ENCODE measurements around the gene NECTIN3.

NECTIN3 gene

DNA sequence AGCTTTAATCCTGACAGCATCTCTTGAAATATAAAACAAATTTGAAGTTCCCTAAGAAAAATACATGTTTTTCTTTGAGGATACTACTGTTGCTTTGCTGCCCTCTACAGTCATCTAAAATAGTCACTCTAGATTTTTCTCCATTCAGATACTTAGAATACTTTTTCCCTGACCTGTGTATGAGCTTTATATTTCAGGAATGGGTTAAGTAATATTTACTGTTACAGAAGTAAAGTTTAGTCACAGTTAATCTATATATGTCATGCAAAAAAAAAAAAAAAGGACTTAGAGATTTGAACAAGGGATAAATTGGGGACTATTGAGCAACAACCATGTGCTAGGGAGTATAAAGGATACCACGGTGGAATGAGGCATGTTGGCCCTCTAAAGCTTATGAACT lies 8.8 kb downstream of the NECTIN3 start:
- 29% methylated on average over 1 of the region's 1 CpG for WGBS
- Histone ChIP-seq H2BK12ac (ENCODE audit: low read length in 2 of 2) (no peak overlapping the region), H4K8ac (ENCODE audit: low read length) (no peak overlapping the region)

DNA sequence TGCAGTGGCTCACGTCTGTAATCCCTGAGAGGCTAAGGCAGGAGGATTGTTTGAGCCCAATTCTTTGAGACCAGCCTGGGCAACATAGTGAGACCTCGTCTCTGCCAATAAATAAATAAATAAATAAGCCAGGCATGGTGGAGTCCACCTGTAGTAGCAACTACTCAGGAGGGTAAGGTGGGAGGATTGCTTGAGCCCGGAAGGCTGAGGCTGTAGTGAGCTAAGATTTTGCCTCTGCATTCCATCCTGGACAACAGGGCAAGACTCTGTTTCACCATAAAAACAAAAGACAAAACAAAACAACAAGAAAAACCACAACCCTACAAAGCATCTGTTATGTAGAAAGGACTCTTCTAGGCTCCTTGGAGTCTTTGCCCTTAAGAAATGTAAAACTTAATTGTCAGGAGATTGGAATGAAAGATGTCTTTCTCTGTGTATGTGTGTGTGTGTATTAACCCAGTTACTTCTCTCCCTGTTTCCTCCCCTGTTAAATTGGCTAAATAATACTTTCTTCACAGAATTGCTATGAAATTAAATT lies 9.5 kb downstream of the NECTIN3 start:
- no peak overlapping the region for H3K4me2 ChIP-seq (ENCODE audit: low read length, poor library complexity, severe bottlenecking)
- no peak overlapping the region for H3K23ac ChIP-seq (ENCODE audit: low read length in 2 of 2)
- H3K27me3 ChIP-seq (ENCODE audit: control insufficient read depth in 1 of 2, insufficient read depth in 1 of 2, low read length in 2 of 2): no peaks in the 10 kb centered on the region
- no peak overlapping the region for H3K14ac ChIP-seq (ENCODE audit: low read length in 2 of 2)
- H3K18ac ChIP-seq (ENCODE audit: low read depth in 1 of 2, low read length in 2 of 2): no peak overlapping the region
- H3K4me1 ChIP-seq (ENCODE audit: control insufficient read depth, insufficient read depth, low read depth, low read length): peaks cover 4% of the 10 kb centered on the region
- H2BK15ac ChIP-seq (ENCODE audit: low read depth, poor library complexity, severe bottlenecking): no peak overlapping the region
- no peak overlapping the region for H4K8ac ChIP-seq (ENCODE audit: low read length)
- H4K91ac ChIP-seq (ENCODE audit: low read length): no peak overlapping the region
- H3K9me3 ChIP-seq (ENCODE audit: control insufficient read depth, low read length): no peaks in the 10 kb centered on the region
- H2AK5ac ChIP-seq (ENCODE audit: low read length, severe bottlenecking): no peak overlapping the region
- H3K79me1 ChIP-seq (replicated peaks; ENCODE audit: low read length, poor library complexity, severe bottlenecking): no peaks in the 10 kb centered on the region
- no peak overlapping the region for H2BK5ac ChIP-seq (ENCODE audit: low read depth, low read length, poor library complexity, severe bottlenecking)
- DNase-seq: peak; percentile 53
- H2AFZ ChIP-seq (ENCODE audit: low read depth, low read length): no peak overlapping the region
- H3K27ac ChIP-seq (ENCODE audit: low read length, poor library complexity, severe bottlenecking): peak overlapping the region; percentile 31
- no peaks in the 10 kb centered on the region for H3K36me3 ChIP-seq (ENCODE audit: control insufficient read depth in 1 of 2, insufficient read depth in 2 of 2, low read depth in 1 of 2, low read length in 2 of 2)
- H3K9ac ChIP-seq (ENCODE audit: low read length): peak overlapping the region; percentile 49
- H2BK12ac ChIP-seq (ENCODE audit: low read length in 2 of 2): no peak overlapping the region
- no peak overlapping the region for H3K4ac ChIP-seq (ENCODE audit: low read depth in 1 of 2, low read length in 2 of 2)
- H3K4me3 ChIP-seq (ENCODE audit: insufficient read depth in 1 of 2, low read depth in 1 of 2, low read length in 2 of 2): no peak overlapping the region
- 89% methylated on average over 3 of the region's 3 CpGs for WGBS
- H2BK120ac ChIP-seq (ENCODE audit: low read depth, low read length): no peak overlapping the region

More for the DNA sequence above, 8.8 kb downstream of the NECTIN3 start:
- Histone ChIP-seq H3K14ac (ENCODE audit: low read length in 2 of 2) (no peak overlapping the region), H3K27ac (ENCODE audit: low read length, poor library complexity, severe bottlenecking) (no peak overlapping the region), H3K79me1 (replicated peaks; ENCODE audit: low read length, poor library complexity, severe bottlenecking) (no peaks in the 10 kb centered on the region), H3K9me3 (ENCODE audit: control insufficient read depth, low read length) (no peaks in the 10 kb centered on the region), H2BK15ac (ENCODE audit: low read depth, poor library complexity, severe bottlenecking) (no peak overlapping the region), H3K23ac (ENCODE audit: low read length in 2 of 2) (no peak overlapping the region), H2BK5ac (ENCODE audit: low read depth, low read length, poor library complexity, severe bottlenecking) (no peak overlapping the region), H4K91ac (ENCODE audit: low read length) (no peak overlapping the region), H2BK120ac (ENCODE audit: low read depth, low read length) (no peak overlapping the region), H3K36me3 (ENCODE audit: control insufficient read depth in 1 of 2, insufficient read depth in 2 of 2, low read depth in 1 of 2, low read length in 2 of 2) (no peaks in the 10 kb centered on the region), H3K4me1 (ENCODE audit: control insufficient read depth, insufficient read depth, low read depth, low read length) (peaks cover 4% of the 10 kb centered on the region), H3K4ac (ENCODE audit: low read depth in 1 of 2, low read length in 2 of 2) (no peak overlapping the region), H3K27me3 (ENCODE audit: control insufficient read depth in 1 of 2, insufficient read depth in 1 of 2, low read length in 2 of 2) (no peaks in the 10 kb centered on the region), H2AFZ (ENCODE audit: low read depth, low read length) (no peak overlapping the region), H3K18ac (ENCODE audit: low read depth in 1 of 2, low read length in 2 of 2) (no peak overlapping the region), H3K9ac (ENCODE audit: low read length) (peak overlapping the region; percentile 49), H3K4me3 (ENCODE audit: insufficient read depth in 1 of 2, low read depth in 1 of 2, low read length in 2 of 2) (no peak overlapping the region), H2AK5ac (ENCODE audit: low read length, severe bottlenecking) (no peak overlapping the region), H3K4me2 (ENCODE audit: low read length, poor library complexity, severe bottlenecking) (no peak overlapping the region)
- peak; percentile 60 for DNase-seq

DNA sequence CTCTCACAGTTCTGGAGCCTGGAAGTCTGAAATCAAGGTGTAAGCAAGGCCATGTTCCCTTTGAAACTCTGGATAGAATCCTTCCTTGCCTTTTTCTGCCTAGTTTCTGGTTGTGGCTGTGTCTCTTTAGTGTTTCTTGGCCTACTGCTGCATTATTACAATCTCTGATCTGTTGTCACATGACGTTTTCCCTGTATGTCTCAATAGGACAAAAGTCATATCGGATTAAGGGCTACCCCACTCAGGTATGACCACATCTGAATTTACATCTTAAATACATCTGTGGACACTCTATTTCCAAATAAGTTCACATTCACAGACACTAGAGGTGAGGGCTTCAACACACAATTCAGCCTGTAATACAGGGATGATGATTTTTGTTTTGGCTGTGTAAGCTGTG lies 13.3 kb downstream of the NECTIN3 start:
- H2BK120ac ChIP-seq (ENCODE audit: low read depth, low read length): no peak overlapping the region
- H3K79me1 ChIP-seq (replicated peaks; ENCODE audit: low read length, poor library complexity, severe bottlenecking): no peaks in the 10 kb centered on the region
- H2AFZ ChIP-seq (ENCODE audit: low read depth, low read length): no peak overlapping the region
- H3K4ac ChIP-seq (ENCODE audit: low read depth in 1 of 2, low read length in 2 of 2): no peak overlapping the region
- no peak for DNase-seq
- no peak overlapping the region for H3K4me2 ChIP-seq (ENCODE audit: low read length, poor library complexity, severe bottlenecking)
- no peak overlapping the region for H2BK12ac ChIP-seq (ENCODE audit: low read length in 2 of 2)
- H3K4me3 ChIP-seq (ENCODE audit: insufficient read depth in 1 of 2, low read depth in 1 of 2, low read length in 2 of 2): no peak overlapping the region
- H3K4me1 ChIP-seq (ENCODE audit: control insufficient read depth, insufficient read depth, low read depth, low read length): peaks cover 1% of the 10 kb centered on the region
- no peaks in the 10 kb centered on the region for H3K36me3 ChIP-seq (ENCODE audit: control insufficient read depth in 1 of 2, insufficient read depth in 2 of 2, low read depth in 1 of 2, low read length in 2 of 2)
- no peaks in the 10 kb centered on the region for H3K27me3 ChIP-seq (ENCODE audit: control insufficient read depth in 1 of 2, insufficient read depth in 1 of 2, low read length in 2 of 2)
- H3K18ac ChIP-seq (ENCODE audit: low read depth in 1 of 2, low read length in 2 of 2): no peak overlapping the region
- no peak overlapping the region for H3K23ac ChIP-seq (ENCODE audit: low read length in 2 of 2)
- H3K9ac ChIP-seq (ENCODE audit: low read length): peak overlapping the region; percentile 50
- H4K91ac ChIP-seq (ENCODE audit: low read length): no peak overlapping the region
- no peak overlapping the region for H3K14ac ChIP-seq (ENCODE audit: low read length in 2 of 2)
- H2BK15ac ChIP-seq (ENCODE audit: low read depth, poor library complexity, severe bottlenecking): no peak overlapping the region
- no peaks in the 10 kb centered on the region for H3K9me3 ChIP-seq (ENCODE audit: control insufficient read depth, low read length)
- no peak overlapping the region for H3K27ac ChIP-seq (ENCODE audit: low read length, poor library complexity, severe bottlenecking)
- no peak overlapping the region for H4K8ac ChIP-seq (ENCODE audit: low read length)
- H2AK5ac ChIP-seq (ENCODE audit: low read length, severe bottlenecking): no peak overlapping the region
- no peak overlapping the region for H2BK5ac ChIP-seq (ENCODE audit: low read depth, low read length, poor library complexity, severe bottlenecking)
- whole genome bisulfite sequencing: 96% methylated on average over 2 of the region's 2 CpGs

DNA sequence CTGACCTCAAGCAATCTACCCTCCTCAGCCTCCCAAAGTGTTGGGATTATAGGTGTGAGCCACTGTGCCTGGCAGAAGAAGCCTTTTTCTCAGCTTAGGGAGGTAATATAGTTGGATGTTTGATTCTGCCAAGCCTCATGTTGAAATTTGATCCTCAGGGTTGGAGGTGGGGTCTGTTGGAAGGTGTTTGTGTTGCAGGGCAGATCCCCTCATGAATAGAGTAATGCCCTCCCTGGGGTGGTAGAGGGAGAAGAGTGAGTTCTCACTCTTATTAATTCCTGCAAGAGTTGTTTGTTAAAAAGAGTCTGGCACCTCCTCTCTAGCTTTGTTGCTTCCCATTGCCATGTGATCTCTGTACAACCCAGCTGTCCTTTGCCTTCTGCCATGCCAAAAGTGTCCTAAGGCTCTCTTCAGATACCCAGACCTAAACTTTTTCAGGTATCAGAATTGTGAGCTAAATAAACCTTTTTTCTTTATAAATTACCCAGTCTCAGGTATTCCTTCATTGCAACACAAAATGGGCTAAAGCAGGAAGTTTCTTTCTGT lies 16.4 kb downstream of the NECTIN3 start:
- Histone ChIP-seq H2AFZ (ENCODE audit: low read depth, low read length) (no peak overlapping the region), H2BK5ac (ENCODE audit: low read depth, low read length, poor library complexity, severe bottlenecking) (no peak overlapping the region), H3K36me3 (ENCODE audit: control insufficient read depth in 1 of 2, insufficient read depth in 2 of 2, low read depth in 1 of 2, low read length in 2 of 2) (no peaks in the 10 kb centered on the region), H3K9me3 (ENCODE audit: control insufficient read depth, low read length) (no peaks in the 10 kb centered on the region), H3K14ac (ENCODE audit: low read length in 2 of 2) (no peak overlapping the region), H3K18ac (ENCODE audit: low read depth in 1 of 2, low read length in 2 of 2) (no peak overlapping the region), H2BK120ac (ENCODE audit: low read depth, low read length) (no peak overlapping the region), H3K4me2 (ENCODE audit: low read length, poor library complexity, severe bottlenecking) (no peak overlapping the region), H2AK5ac (ENCODE audit: low read length, severe bottlenecking) (no peak overlapping the region), H3K23ac (ENCODE audit: low read length in 2 of 2) (no peak overlapping the region), H3K4me1 (ENCODE audit: control insufficient read depth, insufficient read depth, low read depth, low read length) (no peaks in the 10 kb centered on the region), H2BK15ac (ENCODE audit: low read depth, poor library complexity, severe bottlenecking) (no peak overlapping the region), H3K27ac (ENCODE audit: low read length, poor library complexity, severe bottlenecking) (no peak overlapping the region), H2BK12ac (ENCODE audit: low read length in 2 of 2) (no peak overlapping the region), H4K91ac (ENCODE audit: low read length) (peak overlapping the region; percentile 27), H3K79me1 (replicated peaks; ENCODE audit: low read length, poor library complexity, severe bottlenecking) (no peaks in the 10 kb centered on the region), H3K4ac (ENCODE audit: low read depth in 1 of 2, low read length in 2 of 2) (no peak overlapping the region), H4K8ac (ENCODE audit: low read length) (peak overlapping the region; percentile 13), H3K27me3 (ENCODE audit: control insufficient read depth in 1 of 2, insufficient read depth in 1 of 2, low read length in 2 of 2) (no peaks in the 10 kb centered on the region), H3K4me3 (ENCODE audit: insufficient read depth in 1 of 2, low read depth in 1 of 2, low read length in 2 of 2) (no peak overlapping the region), H3K9ac (ENCODE audit: low read length) (no peak overlapping the region)
- no peak for DNase-seq

All from mesenchymal stem cell (in vitro differentiated cells and primary cell).